ENCODE results near the gene SPSB1.

GRCh38 chr1:9384128-9384527, 91.4 kb downstream of the SPSB1 start:
- TF ChIP-seq CTCF (IDR thresholded peaks at IDR 0.05) (no peak), POLR2A (IDR thresholded peaks at IDR 0.05) (no peak)
